BLaER1 treated with 17β-estradiol and CSF1 and Interleukin-3, amounts not matched to agents 10 nM and 100 nM (cell line): ENCODE data around the gene GOLGA8B.
"Not testable (repeated sequence)": the region's sequence is repeated elsewhere in the genome, so short reads cannot be mapped to it uniquely, and the experiment has no call there.

Experiments
- H3K27ac ChIP-seq, 11 experiments: shearing (Covaris generic); formaldehyde crosslinking; 2 replicates each; pipeline ENCODE4 v1.8.1; 2022
- H3K27me3 ChIP-seq, 11 experiments: shearing (Covaris generic); formaldehyde crosslinking; 2 replicates each; pipeline ENCODE4 v1.8.1; 2022
- H3K36me3 ChIP-seq, 11 experiments: shearing (Covaris generic); formaldehyde crosslinking; 2 replicates each; pipeline ENCODE4 v1.8.1; 2022
- H3K4me1 ChIP-seq, 10 experiments: shearing (Covaris generic); formaldehyde crosslinking; 2 replicates each; pipeline ENCODE4 v1.8.1; 2022
- H3K4me2 ChIP-seq, 11 experiments: shearing (Covaris generic); formaldehyde crosslinking; 2 replicates each; pipeline ENCODE4 v1.8.1; 2022
- H3K4me3 ChIP-seq, 10 experiments: shearing (Covaris generic); formaldehyde crosslinking; 2 replicates each; pipeline ENCODE4 v1.8.1; 2022
- H3K9ac ChIP-seq, 11 experiments: shearing (Covaris generic); formaldehyde crosslinking; 2 replicates each; pipeline ENCODE4 v1.8.1; 2022
- H3K9me3 ChIP-seq, 11 experiments: shearing (Covaris generic); formaldehyde crosslinking; replicated peaks in 1 of 11; 2 replicates each; pipeline ENCODE4 v1.8.1; 2022
- H4K20me1 ChIP-seq, 11 experiments: shearing (Covaris generic); formaldehyde crosslinking; 2 replicates each; pipeline ENCODE4 v1.8.1; 2022
- Cebpa-rat ChIP-seq, 11 experiments: shearing (Covaris generic); IDR thresholded peaks; 2 replicates each; pipeline ENCODE4 v1.8.1; 2022

GOLGA8B gene

GRCh38 chr15:34606131-34606530 is 22.7 kb upstream of the GOLGA8B start:
- Histone ChIP-seq H3K27ac (no peak overlapping the region), H3K4me3 (no peak overlapping the region), H3K4me1 (peaks cover 0 to 9% (median 7%) of the 10 kb centered on the region in 10 experiments; a peak in 14 of 20 replicates), H3K9me3 (no peaks in the 10 kb centered on the region), H3K36me3 (no peaks in the 10 kb centered on the region), H3K27me3 (no peaks in the 10 kb centered on the region), H4K20me1 (no peaks in the 10 kb centered on the region), H3K4me2 (no peak overlapping the region), H3K9ac (no peak overlapping the region)
- no peak for TF ChIP-seq Cebpa-rat (IDR thresholded peaks at IDR 0.05)

DNA sequence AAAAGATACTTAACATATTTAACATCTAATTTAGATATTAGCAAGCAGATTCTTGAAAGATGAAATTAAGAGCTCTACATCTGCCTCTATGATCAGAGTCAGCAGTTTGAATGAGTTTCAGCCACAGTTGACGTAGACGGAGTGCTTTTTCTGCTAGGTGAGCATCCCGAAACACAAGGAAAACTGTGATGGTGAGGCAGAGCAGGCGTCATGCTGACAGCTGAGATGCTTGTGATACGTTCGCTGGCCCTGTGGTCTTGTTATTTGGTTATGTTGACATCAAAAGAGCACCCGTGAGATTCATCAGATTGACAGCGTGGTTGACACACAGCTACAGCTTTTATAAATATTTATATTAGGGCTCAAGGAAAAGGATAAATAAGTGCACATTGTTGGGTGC is 19.6 kb upstream of the GOLGA8B start:
- no peaks in the 10 kb centered on the region for H4K20me1 ChIP-seq
- no peak for TF ChIP-seq Cebpa-rat (IDR thresholded peaks at IDR 0.05)
- no peaks in the 10 kb centered on the region for H3K9me3 ChIP-seq
- no peak overlapping the region for H3K4me2 ChIP-seq
- no peak overlapping the region for H3K27ac ChIP-seq
- H3K4me3 ChIP-seq, result no peak overlapping the region
- no peak overlapping the region for H3K9ac ChIP-seq
- no peaks in the 10 kb centered on the region for H3K4me1 ChIP-seq
- no peaks in the 10 kb centered on the region for H3K36me3 ChIP-seq
- no peaks in the 10 kb centered on the region for H3K27me3 ChIP-seq

DNA sequence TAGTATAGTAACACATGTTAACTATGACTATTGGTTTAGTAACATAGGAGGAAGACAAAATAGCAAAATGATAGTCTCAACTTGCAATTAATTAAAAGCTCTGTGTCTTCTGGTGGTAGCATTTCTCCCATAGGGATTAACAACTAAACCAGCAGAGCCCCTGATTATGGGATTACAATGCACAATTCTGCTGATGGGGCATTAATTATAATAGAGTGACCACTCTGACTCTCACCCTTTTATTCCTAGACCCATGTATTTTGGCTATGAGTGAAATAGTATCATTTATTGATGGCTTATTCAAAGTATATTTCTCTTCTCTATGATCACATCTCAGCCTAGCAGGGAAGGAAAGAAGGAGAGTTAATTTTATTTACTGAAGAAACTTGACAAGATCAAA is 17.5 kb upstream of the GOLGA8B start:
- Histone ChIP-seq H3K4me3 (no peak overlapping the region), H3K36me3 (no peaks in the 10 kb centered on the region), H3K4me2 (no peak overlapping the region), H3K27ac (no peak overlapping the region), H3K27me3 (no peaks in the 10 kb centered on the region), H3K9ac (no peak overlapping the region), H4K20me1 (no peaks in the 10 kb centered on the region), H3K4me1 (0 out of 20 replicates have a peak, but pooled peaks cover 0 to 4% (median 0%) of the 10 kb centered on the region in 10 experiments), H3K9me3 (no peaks in the 10 kb centered on the region)
- no peak for TF ChIP-seq Cebpa-rat (IDR thresholded peaks at IDR 0.05)

- Histone ChIP-seq H3K4me1 (peaks cover 0 to 7% (median 0%) of the 10 kb centered on the region in 10 experiments; a peak in 3 of 20 replicates), H3K9ac (no peak overlapping the region)
Measured at GRCh38 chr15:34598799-34599585, 15.5 kb upstream of the GOLGA8B start.

GRCh38 chr15:34597316-34597715 is 13.9 kb upstream of the GOLGA8B start:
- H3K4me1 ChIP-seq, result peaks cover 0 to 7% (median 0%) of the 10 kb centered on the region in 10 experiments; a peak in 3 of 20 replicates
- no peak overlapping the region for H3K4me2 ChIP-seq
- H4K20me1 ChIP-seq, result no peaks in the 10 kb centered on the region
- no peak overlapping the region for H3K9ac ChIP-seq
- H3K27me3 ChIP-seq, result no peaks in the 10 kb centered on the region
- H3K36me3 ChIP-seq, result no peaks in the 10 kb centered on the region
- no peak overlapping the region for H3K4me3 ChIP-seq
- no peaks in the 10 kb centered on the region for H3K9me3 ChIP-seq
- TF ChIP-seq Cebpa-rat (IDR thresholded peaks at IDR 0.05), result no peak
- H3K27ac ChIP-seq, result no peak overlapping the region

More at GRCh38 chr15:34598799-34599585, 15.5 kb upstream of the GOLGA8B start:
- no peaks in the 10 kb centered on the region for H3K9me3 ChIP-seq
- no peak overlapping the region for H3K27ac ChIP-seq
- H4K20me1 ChIP-seq, result no peaks in the 10 kb centered on the region
- no peaks in the 10 kb centered on the region for H3K36me3 ChIP-seq
- H3K4me2 ChIP-seq, result no peak overlapping the region
- no peaks in the 10 kb centered on the region for H3K27me3 ChIP-seq
- no peak for TF ChIP-seq Cebpa-rat (IDR thresholded peaks at IDR 0.05)
- no peak overlapping the region for H3K4me3 ChIP-seq

GRCh38 chr15:34594361-34594760 is 10.9 kb upstream of the GOLGA8B start:
- Histone ChIP-seq H3K4me1 (peaks cover 7 to 14% (median 10%) of the 10 kb centered on the region in 10 experiments; a peak in 13 of 20 replicates), H3K4me3 (no peak overlapping the region), H3K27ac (no peak overlapping the region), H3K4me2 (peak overlapping the region in 2 of 11 experiments; percentile 13 to 48; a peak in 4 of 22 replicates), H3K36me3 (no peaks in the 10 kb centered on the region), H3K9me3 (no peaks in the 10 kb centered on the region), H4K20me1 (no peaks in the 10 kb centered on the region), H3K27me3 (no peaks in the 10 kb centered on the region), H3K9ac (no peak overlapping the region)
- no peak for TF ChIP-seq Cebpa-rat (IDR thresholded peaks at IDR 0.05)

GRCh38 chr15:34591306-34591705 is 7.9 kb upstream of the GOLGA8B start:
- Histone ChIP-seq H3K36me3 (no peaks in the 10 kb centered on the region), H3K4me3 (no peak overlapping the region), H3K27ac (no peak overlapping the region), H4K20me1 (no peaks in the 10 kb centered on the region), H3K4me1 (peaks cover 7 to 14% (median 9%) of the 10 kb centered on the region in 10 experiments; a peak in 13 of 20 replicates), H3K4me2 (peak overlapping the region in 9 of 11 experiments; percentile 8 to 43 (median 30); a peak in 12 of 22 replicates), H3K27me3 (no peaks in the 10 kb centered on the region), H3K9me3 (no peaks in the 10 kb centered on the region), H3K9ac (no peak overlapping the region)
- TF ChIP-seq Cebpa-rat (IDR thresholded peaks at IDR 0.05), result no peak

GRCh38 chr15:34588046-34588674 is 4.7 kb upstream of the GOLGA8B start:
- Histone ChIP-seq H3K27ac (peak overlapping the region in 4 of 11 experiments; percentile 8 to 40 (median 16); a peak in 5 of 22 replicates), H3K4me3 (peak overlapping the region in 4 of 10 experiments; percentile 6 to 49 (median 15); a peak in 5 of 20 replicates), H3K36me3 (no peaks in the 10 kb centered on the region), H3K4me1 (peaks cover 3 to 18% (median 14%) of the 10 kb centered on the region in 10 experiments; a peak in 15 of 20 replicates), H3K9ac (peak overlapping the region in 8 of 11 experiments; percentile 21 to 61 (median 46); a peak in 9 of 22 replicates), H3K27me3 (peaks cover 0 to 9% (median 0%) of the 10 kb centered on the region in 11 experiments; a peak in 1 of 22 replicates), H3K4me2 (peak overlapping the region; percentile 1 to 51 (median 32); a peak in 14 of 22 replicates), H4K20me1 (no peaks in the 10 kb centered on the region; a peak in 1 of 22 replicates), H3K9me3 (no peaks in the 10 kb centered on the region)
- no peak for TF ChIP-seq Cebpa-rat (IDR thresholded peaks at IDR 0.05)

DNA sequence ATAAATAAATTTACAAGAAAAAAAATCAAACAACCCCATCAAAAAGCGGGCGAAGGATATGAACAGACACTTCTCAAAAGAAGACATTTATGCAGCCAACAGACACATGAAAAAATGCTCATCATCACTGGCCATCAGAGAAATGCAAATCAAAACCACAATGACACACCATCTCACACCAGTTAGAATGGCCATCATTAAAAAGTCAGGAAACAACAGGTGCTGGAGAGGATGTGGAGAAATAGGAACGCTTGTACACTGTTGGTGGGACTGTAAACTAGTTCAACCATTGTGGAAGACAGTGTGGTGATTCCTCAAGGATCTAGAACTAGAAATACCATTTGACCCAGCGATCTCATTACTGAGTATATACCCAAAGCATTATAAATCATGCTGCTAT is 2.5 kb upstream of the GOLGA8B start:
- not testable (repeated sequence) for H3K9ac ChIP-seq, H3K36me3 ChIP-seq, H3K9me3 ChIP-seq, H3K27me3 ChIP-seq, H3K27ac ChIP-seq, H3K4me3 ChIP-seq, H3K4me2 ChIP-seq
- Histone ChIP-seq H3K4me1 (peaks cover 13 to 18% (median 17%) of the 10 kb centered on the region in 10 experiments; a peak in 17 of 20 replicates), H4K20me1 (peaks cover 0 to 22% (median 12%) of the 10 kb centered on the region in 11 experiments; a peak in 12 of 22 replicates)
